ENCODE results near the gene VAMP2. TPM values are rescaled to one million over a fixed set of nuclear protein-coding genes. Genes with fewer than 3 reads are reported as not detected.
A peak's percentile ranks its signal among the peaks of the same experiment; 100 is the strongest.

VAMP2 gene
- total RNA-seq, 1 experiment from 2014 or later = 5.0 TPM

DNA sequence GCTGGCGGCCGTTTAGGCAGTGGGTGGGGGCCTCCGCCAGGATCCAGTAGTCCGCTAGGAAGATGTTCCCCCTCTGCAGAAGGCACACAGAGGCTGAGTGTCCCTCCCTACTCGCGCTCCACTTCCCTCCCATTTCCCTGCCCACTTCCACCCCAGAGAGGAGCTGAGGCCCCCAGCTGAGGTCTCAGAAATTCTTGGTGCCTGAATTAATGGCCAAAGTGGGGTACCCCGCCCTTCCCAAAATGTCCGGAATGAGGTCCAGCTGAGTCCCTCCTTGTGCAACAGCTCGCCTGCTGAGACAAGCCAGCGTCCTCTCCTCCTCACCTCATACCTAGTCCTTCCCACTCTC, 52.3 kb downstream of the VAMP2 start:
- H3F3A ChIP-seq (ENCODE audit: low read length, unreplicated experiment) = no peaks in the 10 kb centered on the region
- H3K4me3 ChIP-seq (ENCODE audit: low read length) = no peak overlapping the region
- no peak for ATAC-seq
- intact Hi-C loops (cut with micrococcal nuclease) = no loop called here
- no peaks in the 10 kb centered on the region for H4K20me1 ChIP-seq (ENCODE audit: low read length)
- no peaks in the 10 kb centered on the region for H3K27me3 ChIP-seq (ENCODE audit: low read length)
- H3K36me3 ChIP-seq (ENCODE audit: low read depth, low read length) = no peaks in the 10 kb centered on the region
- DNase-seq = no peak
- TF ChIP-seq EZH2 (IDR thresholded peaks at IDR 0.05; ENCODE audit: low read length, unreplicated experiment) (no peak), EZH2phosphoT487 (IDR thresholded peaks at IDR 0.05; ENCODE audit: borderline replicate concordance, low read length) (no peak)
- TF ChIP-seq, protein P1, sequence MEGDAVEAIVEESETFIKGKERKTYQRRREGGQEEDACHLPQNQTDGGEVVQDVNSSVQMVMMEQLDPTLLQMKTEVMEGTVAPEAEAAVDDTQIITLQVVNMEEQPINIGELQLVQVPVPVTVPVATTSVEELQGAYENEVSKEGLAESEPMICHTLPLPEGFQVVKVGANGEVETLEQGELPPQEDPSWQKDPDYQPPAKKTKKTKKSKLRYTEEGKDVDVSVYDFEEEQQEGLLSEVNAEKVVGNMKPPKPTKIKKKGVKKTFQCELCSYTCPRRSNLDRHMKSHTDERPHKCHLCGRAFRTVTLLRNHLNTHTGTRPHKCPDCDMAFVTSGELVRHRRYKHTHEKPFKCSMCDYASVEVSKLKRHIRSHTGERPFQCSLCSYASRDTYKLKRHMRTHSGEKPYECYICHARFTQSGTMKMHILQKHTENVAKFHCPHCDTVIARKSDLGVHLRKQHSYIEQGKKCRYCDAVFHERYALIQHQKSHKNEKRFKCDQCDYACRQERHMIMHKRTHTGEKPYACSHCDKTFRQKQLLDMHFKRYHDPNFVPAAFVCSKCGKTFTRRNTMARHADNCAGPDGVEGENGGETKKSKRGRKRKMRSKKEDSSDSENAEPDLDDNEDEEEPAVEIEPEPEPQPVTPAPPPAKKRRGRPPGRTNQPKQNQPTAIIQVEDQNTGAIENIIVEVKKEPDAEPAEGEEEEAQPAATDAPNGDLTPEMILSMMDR (conservative IDR thresholded peaks at IDR 0.05; ENCODE audit: low read depth, low read length) = no peak; the same call in 1 of the 2 replicates
- H3K4me2 ChIP-seq (ENCODE audit: low read length) = peak overlapping the region; percentile 48; the same call in 1 of the 2 replicates
- no TSS peak for BruUV-seq (replicated peaks)
- no peak overlapping the region for H3K9ac ChIP-seq (ENCODE audit: low read length)
- H3K9me3 ChIP-seq (ENCODE audit: low read length) = no peaks in the 10 kb centered on the region
- H3K4me1 ChIP-seq (ENCODE audit: insufficient read depth, low read length) = no peaks in the 10 kb centered on the region
- ChIA-PET CTCF (interaction anchor here (0.6 kb wide), 1 partner anchor 379 kb away, joined by 3 read pairs; no protein-coding TSS in a partner anchor), POLR2A (ENCODE audit: unreplicated experiment) (no interaction called here)
- no peak overlapping the region for H3K27ac ChIP-seq (ENCODE audit: low read length)
- H3K79me2 ChIP-seq (ENCODE audit: low read length) = no peaks in the 10 kb centered on the region
- H2AFZ ChIP-seq (ENCODE audit: low read length) = no peak overlapping the region
- H3K9me2 ChIP-seq (replicated peaks; ENCODE audit: low read length) = no peaks in the 10 kb centered on the region

DNA sequence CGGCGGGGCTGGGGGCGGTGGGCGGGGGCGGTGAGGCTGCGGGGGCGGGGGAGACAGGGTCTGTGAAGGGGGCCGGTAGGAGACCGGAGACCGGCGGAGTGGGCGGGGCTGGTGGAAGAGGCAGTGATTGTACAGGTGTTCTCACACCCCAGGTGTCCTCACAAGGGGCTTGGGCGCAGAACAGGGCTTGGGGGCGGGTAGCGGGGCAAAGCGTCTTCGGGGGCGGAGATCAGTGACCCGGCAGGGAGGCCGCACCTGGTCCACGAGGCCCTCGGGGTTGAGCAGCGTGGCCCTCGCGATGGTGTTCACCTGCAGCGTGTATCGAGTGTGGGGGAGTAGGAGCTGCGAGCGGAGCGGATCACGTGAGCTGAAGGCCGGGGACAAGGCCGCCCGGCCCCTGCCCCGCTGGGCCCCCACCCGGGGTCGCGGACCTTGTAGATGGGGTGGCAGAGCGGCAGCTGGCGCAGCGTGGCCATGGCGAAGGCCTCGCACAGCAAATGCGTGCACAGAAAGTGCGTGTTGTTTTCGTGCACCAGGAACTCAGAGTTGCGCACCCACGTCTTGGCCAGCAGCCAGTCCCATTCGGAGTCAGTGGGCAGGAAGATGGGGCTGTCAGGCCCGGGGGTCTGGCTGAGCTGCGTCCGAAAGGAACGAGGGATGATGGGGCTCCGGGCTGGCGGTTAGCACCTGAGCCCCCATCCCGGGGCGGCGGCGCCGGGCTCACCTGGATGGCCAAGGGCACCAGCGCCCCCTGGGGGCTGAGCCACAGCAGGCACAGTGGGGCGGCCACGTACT, 52.9 kb downstream of the VAMP2 start:
- CTCF ChIA-PET = no interaction called here

More for the DNA sequence above, 52.9 kb downstream of the VAMP2 start:
- peak; percentile 70 for ATAC-seq
- BruUV-seq (replicated peaks) = no TSS peak
- no peaks in the 10 kb centered on the region for H3K36me3 ChIP-seq (ENCODE audit: low read depth, low read length)
- TF ChIP-seq, protein P1 (conservative IDR thresholded peaks at IDR 0.05; ENCODE audit: low read depth, low read length) = peak; percentile 70
- no peak for TF ChIP-seq EZH2 (IDR thresholded peaks at IDR 0.05; ENCODE audit: low read length, unreplicated experiment)
- H3F3A ChIP-seq (ENCODE audit: low read length, unreplicated experiment) = no peaks in the 10 kb centered on the region
- H2AFZ ChIP-seq (ENCODE audit: low read length) = 0 out of 2 replicates have a peak overlapping the region, but pooled peaks have one; percentile 30
- intact Hi-C loops (cut with micrococcal nuclease) = no loop called here
- POLR2A ChIA-PET (ENCODE audit: unreplicated experiment) = no interaction called here
- H4K20me1 ChIP-seq (ENCODE audit: low read length) = no peaks in the 10 kb centered on the region
- no peak overlapping the region for H3K9ac ChIP-seq (ENCODE audit: low read length)
- H3K9me2 ChIP-seq (replicated peaks; ENCODE audit: low read length) = no peaks in the 10 kb centered on the region
- no peaks in the 10 kb centered on the region for H3K9me3 ChIP-seq (ENCODE audit: low read length)
- H3K79me2 ChIP-seq (ENCODE audit: low read length) = no peaks in the 10 kb centered on the region
- no peaks in the 10 kb centered on the region for H3K27me3 ChIP-seq (ENCODE audit: low read length)
- H3K4me1 ChIP-seq (ENCODE audit: insufficient read depth, low read length) = no peaks in the 10 kb centered on the region
- H3K4me3 ChIP-seq (ENCODE audit: low read length) = no peak overlapping the region
- no peak overlapping the region for H3K27ac ChIP-seq (ENCODE audit: low read length)
- peak; percentile 56 for DNase-seq
- peak overlapping the region; percentile 48 for H3K4me2 ChIP-seq (ENCODE audit: low read length)

Small RNA genes lying within 50 kb of the gene (microRNA-seq; reads per million reads assigned to microRNA genes)
- gene MIR4521 (ENCODE audit: unreplicated experiment) = 44.1 reads per million, percentile 55 among the genes with 10 or more reads in this experiment
- not detected for gene MIR6883 (ENCODE audit: unreplicated experiment)

Other genes starting within 250 kb of the VAMP2 start
- 0.11 and 0.52 TPM in 2 replicates for gene RNF227, start 246.7 kb downstream of the VAMP2 start, total RNA-seq (2014; rRNA removed)
- gene KCNAB3, start 233.1 kb downstream of the VAMP2 start, total RNA-seq (2014; rRNA removed) = 0.26 and 0.75 TPM in 2 replicates
- gene TRAPPC1, start 231.0 kb downstream of the VAMP2 start, total RNA-seq (2014; rRNA removed) = 26.4 and 30.5 TPM in 2 replicates
- 27.5 and 40.5 TPM in 2 replicates for gene CNTROB, start 230.7 kb downstream of the VAMP2 start, total RNA-seq (2014; rRNA removed)
- 0.12 TPM in 1 of 2 replicates, not detected in the other for gene GUCY2D, start 160.3 kb downstream of the VAMP2 start, total RNA-seq (2014; rRNA removed)
- not detected in 2 replicates for gene ALOX15B, start 123.9 kb downstream of the VAMP2 start, total RNA-seq (2014; rRNA removed)
- gene ALOX12B, start 75.2 kb downstream of the VAMP2 start, total RNA-seq (2014; rRNA removed) = 0.55 and 1.2 TPM in 2 replicates
- gene ALOXE3, start 44.4 kb downstream of the VAMP2 start, total RNA-seq (2014; rRNA removed) = 1.4 and 3.6 TPM in 2 replicates
- gene HES7, start 38.8 kb downstream of the VAMP2 start, total RNA-seq (2014; rRNA removed) = 2.9 TPM in 1 of 2 replicates, not detected in the other
- gene PER1, start 10.5 kb downstream of the VAMP2 start, total RNA-seq (2014; rRNA removed) = 25.0 and 47.2 TPM in 2 replicates
- gene TMEM107, start 13.4 kb upstream of the VAMP2 start, total RNA-seq (2014; rRNA removed) = 19.0 and 26.6 TPM in 2 replicates
- gene BORCS6, start 27.2 kb upstream of the VAMP2 start, total RNA-seq (2014; rRNA removed) = 5.9 and 7.3 TPM in 2 replicates
- 72.3 and 82.9 TPM in 2 replicates for gene AURKB, start 47.6 kb upstream of the VAMP2 start, total RNA-seq (2014; rRNA removed)
- 7.8 and 8.4 TPM in 2 replicates for gene CTC1, start 85.1 kb upstream of the VAMP2 start, total RNA-seq (2014; rRNA removed)
- 29.0 and 59.6 TPM in 2 replicates for gene PFAS, start 86.3 kb upstream of the VAMP2 start, total RNA-seq (2014; rRNA removed)
- gene RANGRF, start 125.7 kb upstream of the VAMP2 start, total RNA-seq (2014; rRNA removed) = 18.0 and 22.8 TPM in 2 replicates
- 1.6 and 2.3 TPM in 2 replicates for gene SLC25A35, start 132.5 kb upstream of the VAMP2 start, total RNA-seq (2014; rRNA removed)
- not detected in 2 replicates for gene ARHGEF15, start 147.3 kb upstream of the VAMP2 start, total RNA-seq (2014; rRNA removed)
- gene ODF4, start 176.9 kb upstream of the VAMP2 start, total RNA-seq (2014; rRNA removed) = not detected in 2 replicates
- 1,030 and 1,369 TPM in 2 replicates for gene RPL26, start 220.2 kb upstream of the VAMP2 start, total RNA-seq (2014; rRNA removed)
- 0.07 TPM in 1 of 2 replicates, not detected in the other for gene RNF222, start 234.9 kb upstream of the VAMP2 start, total RNA-seq (2014; rRNA removed)

All from PC-3 (cell line).